Neural cell (in vitro differentiated cells): ENCODE data around the gene MAPK11. TPM values are rescaled to one million over a fixed set of nuclear protein-coding genes. Genes with fewer than 3 reads are reported as not detected.

Source experiments
- H2AFZ ChIP-seq: fragments of 200-600, 300-800 bp; sonication (generic), shearing (Covaris generic); 2 replicates; pipeline ENCODE4 v1.6.0; 2014; ENCODE audit warnings: low read depth, mild to moderate bottlenecking, antibody characterized with exemption, low read length, moderate library complexity
- H3F3A ChIP-seq: fragments of 200-600 bp; shearing (Covaris generic); 2 replicates; pipeline ENCODE4 v1.6.1; 2016; ENCODE audit warnings: mild to moderate bottlenecking, moderate library complexity, mixed read lengths, antibody characterized with exemption, low read length; ENCODE audit not compliant: insufficient read depth, poor library complexity, severe bottlenecking
- H3K27ac ChIP-seq: fragments of 200-600, 300-800 bp; sonication (generic), shearing (Covaris generic); 2 replicates; pipeline ENCODE4 v1.5.1; 2014; ENCODE audit warnings: mild to moderate bottlenecking, low read length, moderate library complexity
- H3K27me3 ChIP-seq: fragments of 300-800, 200-600 bp; sonication (generic), shearing (Covaris generic); 2 replicates; pipeline ENCODE4 v1.6.0; 2014; ENCODE audit warnings: mild to moderate bottlenecking, low read depth, low read length, moderate library complexity; ENCODE audit not compliant: insufficient read depth
- H3K36me3 ChIP-seq: fragments of 300-800, 200-600 bp; sonication (generic), shearing (Covaris generic); 2 replicates; pipeline ENCODE4 v1.5.1; 2014; ENCODE audit warnings: mild to moderate bottlenecking, antibody characterized with exemption, low read length, moderate library complexity; ENCODE audit not compliant: insufficient read depth
- H3K4me2 ChIP-seq: fragments of 300-800, 200-600 bp; sonication (generic), shearing (Covaris generic); 2 replicates; pipeline ENCODE4 v1.6.0; 2014; ENCODE audit warnings: mild to moderate bottlenecking, low read length
- H3K4me3 ChIP-seq: fragments of 300-800, 200-600 bp; sonication (generic), shearing (Covaris generic); 2 replicates; pipeline ENCODE4 v1.5.1; 2014; ENCODE audit warnings: mild to moderate bottlenecking, low read length, moderate library complexity
- H3K79me2 ChIP-seq: fragments of 200-600 bp; shearing (Covaris generic); replicated peaks from 2 replicates; pipeline ENCODE4 v1.6.0; 2014; ENCODE audit warnings: mild to moderate bottlenecking, low read length, moderate library complexity; ENCODE audit not compliant: insufficient read depth
- H3K9ac ChIP-seq: fragments of 300-800, 200-600 bp; sonication (generic), shearing (Covaris generic); 2 replicates; pipeline ENCODE4 v1.6.1; 2016; ENCODE audit warnings: mild to moderate bottlenecking, low read length, mixed read lengths
- H3K9me2 ChIP-seq: fragments of 200-600 bp; shearing (Covaris generic); 2 replicates; pipeline ENCODE4 v1.6.1; 2016; ENCODE audit warnings: mild to moderate bottlenecking, low read length, mixed read lengths; ENCODE audit not compliant: insufficient read depth
- H3K9me3 ChIP-seq: fragments of 200-600, 300-800 bp; sonication (generic), shearing (Covaris generic); 2 replicates; pipeline ENCODE4 v1.6.1; 2016; ENCODE audit warnings: mild to moderate bottlenecking, mixed run types, low read length, moderate library complexity, mixed read lengths
- H4K20me1 ChIP-seq: fragments of 200-600 bp; shearing (Covaris generic); 2 replicates; pipeline ENCODE4 v1.6.1; 2016; ENCODE audit warnings: mild to moderate bottlenecking, mixed run types; ENCODE audit not compliant: insufficient read depth
- CTCF ChIP-seq: fragments of 450-650 bp; IDR thresholded peaks from 2 replicates; pipeline ENCODE4 v1.5.1; 2014; ENCODE audit warnings: antibody characterized with exemption, mild to moderate bottlenecking, moderate library complexity; ENCODE audit not compliant: poor library complexity, severe bottlenecking
- EP300 ChIP-seq: fragments of 450-650 bp; conservative IDR thresholded peaks from 2 replicates; pipeline ENCODE4 v1.6.1; 2014; ENCODE audit warnings: antibody characterized with exemption, mild to moderate bottlenecking, moderate library complexity; ENCODE audit not compliant: poor library complexity, severe bottlenecking
- EZH2 ChIP-seq: fragments of 200-600, 300-800 bp; shearing (Covaris generic), sonication (generic); IDR thresholded peaks from 2 replicates; pipeline ENCODE4 v1.6.1; 2014; ENCODE audit warnings: antibody characterized with exemption, low read length, borderline replicate concordance, mild to moderate bottlenecking; ENCODE audit not compliant: insufficient read depth, poor library complexity, severe bottlenecking
- MXI1 ChIP-seq: fragments of 450-650 bp; conservative IDR thresholded peaks from 2 replicates; pipeline ENCODE4 v1.6.1; 2014; ENCODE audit warnings: antibody characterized with exemption, mild to moderate bottlenecking; ENCODE audit not compliant: poor library complexity, severe bottlenecking
- POLR2AphosphoS5 ChIP-seq: IDR thresholded peaks from 2 replicates; pipeline ENCODE4 v1.6.1; 2012
- RAD21 ChIP-seq: fragments of 450-650 bp; conservative IDR thresholded peaks from 2 replicates; pipeline ENCODE4 v1.6.1; 2014; ENCODE audit warnings: antibody characterized with exemption, mild to moderate bottlenecking, moderate library complexity
- REST ChIP-seq: IDR thresholded peaks from 2 replicates; pipeline ENCODE4 v1.6.1; 2012; ENCODE audit warnings: borderline replicate concordance
- SMC3 ChIP-seq: fragments of 450-650 bp; conservative IDR thresholded peaks from 2 replicates; pipeline ENCODE4 v1.6.1; 2014; ENCODE audit warnings: antibody characterized with exemption, mild to moderate bottlenecking, moderate library complexity; ENCODE audit not compliant: poor library complexity
- TAF1 ChIP-seq: IDR thresholded peaks from 2 replicates; pipeline ENCODE4 v1.6.1; 2012; ENCODE audit warnings: low read depth
- polyA plus RNA-seq: library from polyadenylated mRNA; depleted of rRNA; stranded (reverse); fragments of >200 nt; gene quantifications from 2 replicates; pipeline ENCODE4 v1.2.3, GENCODE V29; 2014

Gene MAPK11
- polyA plus RNA-seq, 1 donor from 2014 or later, result 36.3 TPM

- no peaks in the 10 kb centered on the region for H3K9me2 ChIP-seq
- no peak overlapping the region for H3K4me2 ChIP-seq
- TF ChIP-seq SMC3, result no peak
- TF ChIP-seq POLR2AphosphoS5, result no peak
- TF ChIP-seq TAF1, result no peak
- TF ChIP-seq EP300, result no peak
- no peak for TF ChIP-seq EZH2
- no peak for TF ChIP-seq REST
- no peak for TF ChIP-seq MXI1
- no peak for TF ChIP-seq RAD21
- TF ChIP-seq CTCF, result no peak
- peak overlapping the region; percentile 75 for H3K4me3 ChIP-seq
- H3K9ac ChIP-seq, result peak overlapping the region; percentile 71
- no peak overlapping the region for H2AFZ ChIP-seq
- H3K27ac ChIP-seq, result no peak overlapping the region
- H3K36me3 ChIP-seq, result no peaks in the 10 kb centered on the region
- no peaks in the 10 kb centered on the region for H3K9me3 ChIP-seq
- no peaks in the 10 kb centered on the region for H3F3A ChIP-seq
- H3K79me2 ChIP-seq, result no peaks in the 10 kb centered on the region
- no peaks in the 10 kb centered on the region for H4K20me1 ChIP-seq
- no peaks in the 10 kb centered on the region for H3K27me3 ChIP-seq
Observed at GRCh38 chr22:50249341-50250248, 20.6 kb downstream of the MAPK11 start.

- Histone ChIP-seq H3F3A (no peaks in the 10 kb centered on the region), H2AFZ (no peak overlapping the region), H3K4me2 (no peak overlapping the region), H3K36me3 (no peaks in the 10 kb centered on the region), H3K4me3 (no peak overlapping the region), H3K27ac (no peak overlapping the region), H4K20me1 (no peaks in the 10 kb centered on the region), H3K9me3 (no peaks in the 10 kb centered on the region), H3K9ac (no peak overlapping the region), H3K27me3 (no peaks in the 10 kb centered on the region), H3K9me2 (no peaks in the 10 kb centered on the region), H3K79me2 (peaks cover 9% of the 10 kb centered on the region)
- TF ChIP-seq MXI1 (no peak), REST (no peak), POLR2AphosphoS5 (no peak), RAD21 (no peak), EZH2 (no peak), TAF1 (no peak), SMC3 (no peak), CTCF (no peak), EP300 (no peak)
Observed at GRCh38 chr22:50248196-50249081, 21.7 kb downstream of the MAPK11 start.
